SK-N-SH treated with all-trans-retinoic acid at 6 μM for 48 hours (cell line): ENCODE results near the gene RNU2-63P.
"Not testable (repeated sequence)": the region's sequence is repeated elsewhere in the genome, so short reads cannot be mapped to it uniquely, and the experiment has no call there.

ENCODE experiments used
- ATAC-seq: fragments of 200-7000 bp; cut with Tn5 transposase; 3 replicates; pipeline ENCODE4 v1.9.1; 2020; ENCODE audit warnings: mild to moderate bottlenecking, moderate library complexity
- BACH2 ChIP-seq: fragments of 250-450 bp; sonication (Bioruptor Pico); IDR thresholded peaks from 2 replicates; pipeline ENCODE4 v1.9.0; 2021; ENCODE audit warnings: mild to moderate bottlenecking, borderline replicate concordance
- CSDC2 ChIP-seq: fragments of 250-450 bp; sonication (Bioruptor Pico); IDR thresholded peaks from 2 replicates; pipeline ENCODE4 v1.5.0; 2020; ENCODE audit warnings: mild to moderate bottlenecking, moderate library complexity
- ESRRG ChIP-seq: fragments of 250-450 bp; sonication (Bioruptor Pico); IDR thresholded peaks from 2 replicates; pipeline ENCODE4 v1.6.1; 2021; ENCODE audit warnings: mild to moderate bottlenecking
- SNAI2 ChIP-seq: fragments of 250-450 bp; sonication (Bioruptor Pico); IDR thresholded peaks from 2 replicates; pipeline ENCODE4 v1.5.0; 2020; ENCODE audit warnings: mild to moderate bottlenecking, moderate library complexity
- TCF4 ChIP-seq: fragments of 250-450 bp; sonication (Bioruptor Pico); IDR thresholded peaks from 2 replicates; pipeline ENCODE4 v1.8.0; 2021; ENCODE audit warnings: mild to moderate bottlenecking, moderate library complexity, borderline replicate concordance
- TOX ChIP-seq: fragments of 250-450 bp; sonication (Bioruptor Pico); IDR thresholded peaks from 2 replicates; pipeline ENCODE4 v1.8.0; 2021; ENCODE audit warnings: mild to moderate bottlenecking, moderate library complexity, borderline replicate concordance
- ZNF565 ChIP-seq: fragments of 450-650 bp; formaldehyde crosslinking; conservative IDR thresholded peaks from 2 replicates; pipeline ENCODE4 v1.5.0; 2020; ENCODE audit warnings: low read depth, mild to moderate bottlenecking, moderate library complexity
- TF ChIP-seq, protein P1 (sequence below): fragments of 250-450 bp; sonication (Bioruptor Pico); IDR thresholded peaks from 2 replicates; pipeline ENCODE4 v1.8.0; 2021; ENCODE audit warnings: low read depth, mild to moderate bottlenecking, moderate library complexity, borderline replicate concordance
- TF ChIP-seq, protein P2 (sequence below): fragments of 250-450 bp; sonication (Bioruptor Pico); IDR thresholded peaks from 2 replicates; pipeline ENCODE4 v1.5.1; 2021; ENCODE audit warnings: mild to moderate bottlenecking, moderate library complexity
- TF ChIP-seq, protein P3 (sequence below): fragments of 250-450 bp; sonication (Bioruptor Pico); IDR thresholded peaks from 2 replicates; pipeline ENCODE4 v1.5.0; 2020; ENCODE audit warnings: mild to moderate bottlenecking, moderate library complexity

The RNU2-63P gene

GRCh38 chr2:87996570-87996969 lies 19.8 kb downstream of the RNU2-63P start:
- ATAC-seq = no peak
- no peak for TF ChIP-seq TCF4 (CRISPR knock-in tag)
- no peak for TF ChIP-seq TOX
- TF ChIP-seq SNAI2 (CRISPR knock-in tag) = no peak
- TF ChIP-seq, protein P1, sequence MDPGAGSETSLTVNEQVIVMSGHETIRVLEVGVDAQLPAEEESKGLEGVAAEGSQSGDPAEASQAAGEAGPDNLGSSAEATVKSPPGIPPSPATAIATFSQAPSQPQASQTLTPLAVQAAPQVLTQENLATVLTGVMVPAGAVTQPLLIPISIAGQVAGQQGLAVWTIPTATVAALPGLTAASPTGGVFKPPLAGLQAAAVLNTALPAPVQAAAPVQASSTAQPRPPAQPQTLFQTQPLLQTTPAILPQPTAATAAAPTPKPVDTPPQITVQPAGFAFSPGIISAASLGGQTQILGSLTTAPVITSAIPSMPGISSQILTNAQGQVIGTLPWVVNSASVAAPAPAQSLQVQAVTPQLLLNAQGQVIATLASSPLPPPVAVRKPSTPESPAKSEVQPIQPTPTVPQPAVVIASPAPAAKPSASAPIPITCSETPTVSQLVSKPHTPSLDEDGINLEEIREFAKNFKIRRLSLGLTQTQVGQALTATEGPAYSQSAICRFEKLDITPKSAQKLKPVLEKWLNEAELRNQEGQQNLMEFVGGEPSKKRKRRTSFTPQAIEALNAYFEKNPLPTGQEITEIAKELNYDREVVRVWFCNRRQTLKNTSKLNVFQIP (CRISPR knock-in tag) = no peak
- TF ChIP-seq CSDC2 (CRISPR knock-in tag) = no peak
- no peak for TF ChIP-seq BACH2
- TF ChIP-seq ESRRG (CRISPR knock-in tag) = no peak
- TF ChIP-seq, protein P2, sequence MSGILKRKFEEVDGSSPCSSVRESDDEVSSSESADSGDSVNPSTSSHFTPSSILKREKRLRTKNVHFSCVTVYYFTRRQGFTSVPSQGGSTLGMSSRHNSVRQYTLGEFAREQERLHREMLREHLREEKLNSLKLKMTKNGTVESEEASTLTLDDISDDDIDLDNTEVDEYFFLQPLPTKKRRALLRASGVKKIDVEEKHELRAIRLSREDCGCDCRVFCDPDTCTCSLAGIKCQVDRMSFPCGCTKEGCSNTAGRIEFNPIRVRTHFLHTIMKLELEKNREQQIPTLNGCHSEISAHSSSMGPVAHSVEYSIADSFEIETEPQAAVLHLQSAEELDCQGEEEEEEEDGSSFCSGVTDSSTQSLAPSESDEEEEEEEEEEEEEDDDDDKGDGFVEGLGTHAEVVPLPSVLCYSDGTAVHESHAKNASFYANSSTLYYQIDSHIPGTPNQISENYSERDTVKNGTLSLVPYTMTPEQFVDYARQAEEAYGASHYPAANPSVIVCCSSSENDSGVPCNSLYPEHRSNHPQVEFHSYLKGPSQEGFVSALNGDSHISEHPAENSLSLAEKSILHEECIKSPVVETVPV = no peak

DNA sequence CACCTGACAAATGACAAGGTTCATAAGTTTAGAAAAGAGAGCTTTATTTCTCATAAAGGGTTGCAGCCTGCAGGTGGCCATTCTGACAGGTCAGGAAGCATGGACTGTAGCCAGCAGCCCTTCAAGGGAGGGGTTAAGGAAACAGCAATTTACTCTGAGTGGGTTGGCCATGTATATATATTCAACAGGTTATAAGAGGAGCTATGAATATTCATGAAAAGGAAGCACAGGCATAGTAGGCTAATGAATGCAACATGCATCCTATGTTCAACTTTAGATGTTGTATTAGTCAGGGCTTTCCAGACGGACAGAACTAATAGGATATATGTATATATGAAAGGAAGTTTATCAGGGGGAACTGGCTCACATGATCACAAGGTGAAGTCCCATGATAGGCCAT lies 20.6 kb downstream of the RNU2-63P start:
- no peak for TF ChIP-seq ZNF565
- no peak for TF ChIP-seq CSDC2 (CRISPR knock-in tag)
- TF ChIP-seq, protein P2 = no peak
- TF ChIP-seq, protein P3, sequence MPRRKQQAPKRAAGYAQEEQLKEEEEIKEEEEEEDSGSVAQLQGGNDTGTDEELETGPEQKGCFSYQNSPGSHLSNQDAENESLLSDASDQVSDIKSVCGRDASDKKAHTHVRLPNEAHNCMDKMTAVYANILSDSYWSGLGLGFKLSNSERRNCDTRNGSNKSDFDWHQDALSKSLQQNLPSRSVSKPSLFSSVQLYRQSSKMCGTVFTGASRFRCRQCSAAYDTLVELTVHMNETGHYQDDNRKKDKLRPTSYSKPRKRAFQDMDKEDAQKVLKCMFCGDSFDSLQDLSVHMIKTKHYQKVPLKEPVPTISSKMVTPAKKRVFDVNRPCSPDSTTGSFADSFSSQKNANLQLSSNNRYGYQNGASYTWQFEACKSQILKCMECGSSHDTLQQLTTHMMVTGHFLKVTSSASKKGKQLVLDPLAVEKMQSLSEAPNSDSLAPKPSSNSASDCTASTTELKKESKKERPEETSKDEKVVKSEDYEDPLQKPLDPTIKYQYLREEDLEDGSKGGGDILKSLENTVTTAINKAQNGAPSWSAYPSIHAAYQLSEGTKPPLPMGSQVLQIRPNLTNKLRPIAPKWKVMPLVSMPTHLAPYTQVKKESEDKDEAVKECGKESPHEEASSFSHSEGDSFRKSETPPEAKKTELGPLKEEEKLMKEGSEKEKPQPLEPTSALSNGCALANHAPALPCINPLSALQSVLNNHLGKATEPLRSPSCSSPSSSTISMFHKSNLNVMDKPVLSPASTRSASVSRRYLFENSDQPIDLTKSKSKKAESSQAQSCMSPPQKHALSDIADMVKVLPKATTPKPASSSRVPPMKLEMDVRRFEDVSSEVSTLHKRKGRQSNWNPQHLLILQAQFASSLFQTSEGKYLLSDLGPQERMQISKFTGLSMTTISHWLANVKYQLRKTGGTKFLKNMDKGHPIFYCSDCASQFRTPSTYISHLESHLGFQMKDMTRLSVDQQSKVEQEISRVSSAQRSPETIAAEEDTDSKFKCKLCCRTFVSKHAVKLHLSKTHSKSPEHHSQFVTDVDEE = no peak
- TF ChIP-seq, protein P1 (CRISPR knock-in tag) = no peak
- ATAC-seq = no peak

- not testable (repeated sequence) for ATAC-seq
These were observed 22.0 kb downstream of the RNU2-63P start for GRCh38 chr2:87994304-87994850.

DNA sequence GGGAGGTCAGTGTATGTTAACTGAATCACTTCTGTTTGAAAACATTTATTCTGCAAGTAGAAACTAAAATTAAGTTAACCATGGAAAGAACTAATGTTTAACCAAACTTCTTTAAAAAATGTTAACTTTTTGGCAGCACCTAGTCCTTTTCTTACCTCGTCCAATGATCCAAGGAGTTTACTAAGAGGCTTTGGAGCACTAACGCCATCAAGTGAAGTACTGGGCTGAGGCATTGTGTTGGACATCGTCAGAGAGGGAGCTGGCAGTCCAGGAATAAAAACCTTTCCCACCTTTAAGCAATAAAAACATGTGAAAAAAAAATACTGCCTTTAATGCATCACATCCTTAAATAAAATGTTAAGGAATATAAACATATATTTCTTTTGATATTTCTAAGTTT lies 23.8 kb downstream of the RNU2-63P start:
- peak; percentile 50; the same call in 2 of the 3 replicates for ATAC-seq

DNA sequence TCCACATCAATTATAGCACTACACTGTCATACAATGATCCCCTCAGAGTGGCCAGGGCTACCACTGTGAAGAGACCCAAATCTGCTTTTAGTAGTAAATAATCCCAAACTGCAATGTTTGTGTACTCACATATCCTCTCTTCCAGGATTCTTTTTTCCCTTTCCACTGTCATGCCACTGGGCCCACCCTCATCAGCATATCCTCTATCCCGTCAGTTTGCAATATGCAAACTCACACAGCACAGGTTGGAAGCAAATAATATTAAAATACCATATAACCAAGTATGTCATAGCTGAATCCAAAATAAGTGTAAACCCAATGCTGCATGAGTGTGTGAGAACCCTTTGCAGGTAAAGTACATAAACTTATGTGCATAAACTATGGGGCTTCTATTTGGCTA lies 28.9 kb downstream of the RNU2-63P start:
- not testable (repeated sequence) for ATAC-seq

GRCh38 chr2:87985902-87986301 lies 30.4 kb downstream of the RNU2-63P start:
- not testable (repeated sequence) for ATAC-seq

- ATAC-seq = not testable (repeated sequence)
These were observed 35.2 kb downstream of the RNU2-63P start for GRCh38 chr2:87981182-87981581.

GRCh38 chr2:87972385-87972784 lies 44.0 kb downstream of the RNU2-63P start:
- ATAC-seq = not testable (repeated sequence)
